WTC11 (cell line): Measurements from ENCODE around the gene GUCD1. TPM values are rescaled to one million over a fixed set of nuclear protein-coding genes. Genes with fewer than 3 reads are reported as not detected.
A peak's percentile ranks its signal among the peaks of the same experiment; 100 is the strongest.

Source experiments
- ATAC-seq: fragments of 200-7000 bp; cut with Tn5 transposase; 2 replicates; pipeline ENCODE4 v1.10.0; 2021; ENCODE audit warnings: mild to moderate bottlenecking, moderate library complexity
- CTCF ChIA-PET: fragments of 300-600 bp; sonication (Branson Sonifier 250); formaldehyde crosslinking; loops from one replicate; lab custom pipeline; 2021; ENCODE audit warnings: antibody characterized with exemption; lab: Charles Lee
- POLR2A ChIA-PET: fragments of 350-600 bp; sonication (Branson Sonifier 250); formaldehyde crosslinking; loops from one replicate; lab custom pipeline; 2021; ENCODE audit warnings: antibody characterized with exemption; lab: Charles Lee
- DNase-seq: peaks from one replicate; pipeline ENCODE4 v3.0.0; 2021; ENCODE audit warnings: low spot score
- H3K27ac Mint-ChIP-seq: 2 replicates; pipeline ENCODE4 v1.8.0; 2021; ENCODE audit warnings: mixed read lengths
- H3K27me3 Mint-ChIP-seq: 2 replicates; pipeline ENCODE4 v1.8.0; 2021; ENCODE audit warnings: low read depth, mild to moderate bottlenecking, moderate library complexity, mixed read lengths
- H3K36me3 Mint-ChIP-seq: 2 replicates; pipeline ENCODE4 v1.8.0; 2021; ENCODE audit warnings: mixed read lengths
- H3K4me1 Mint-ChIP-seq: 2 replicates; pipeline ENCODE4 v1.8.0; 2022; ENCODE audit warnings: mixed read lengths
- H3K4me3 Mint-ChIP-seq: 2 replicates; pipeline ENCODE4 v1.8.0; 2021; ENCODE audit warnings: mild to moderate bottlenecking, moderate library complexity, mixed read lengths
- H3K9me3 Mint-ChIP-seq: 2 replicates; pipeline ENCODE4 v1.8.0; 2021; ENCODE audit warnings: mixed read lengths
- ATF1 ChIP-seq: sonication (generic); formaldehyde crosslinking; IDR thresholded peaks from 2 replicates; pipeline ENCODE4 v1.8.1; 2023; ENCODE audit warnings: mild to moderate bottlenecking, moderate library complexity, missing genetic modification reagents
- ATF2 ChIP-seq: sonication (generic); formaldehyde crosslinking; IDR thresholded peaks from 2 replicates; pipeline ENCODE4 v1.8.1; 2022; ENCODE audit warnings: low read depth, missing genetic modification reagents, borderline replicate concordance
- CTCF ChIP-seq: fragments of 200-600 bp; IDR thresholded peaks from 2 replicates; pipeline ENCODE4 v1.8.0; 2022; ENCODE audit warnings: antibody characterized with exemption
- EMX1 ChIP-seq: fragments of 250-450 bp; sonication (Bioruptor Pico); IDR thresholded peaks from 2 replicates; pipeline ENCODE4 v1.8.0; 2021; ENCODE audit warnings: mild to moderate bottlenecking
- FOXP1 ChIP-seq: sonication (generic); formaldehyde crosslinking; IDR thresholded peaks from 2 replicates; pipeline ENCODE4 v1.8.0; 2022; ENCODE audit warnings: missing genetic modification reagents, mild to moderate bottlenecking, moderate library complexity, borderline replicate concordance
- GRHL2 ChIP-seq: fragments of 250-450 bp; sonication (Bioruptor Pico); IDR thresholded peaks from 2 replicates; pipeline ENCODE4 v1.8.0; 2022; ENCODE audit warnings: mild to moderate bottlenecking, moderate library complexity; ENCODE audit not compliant: insufficient replicate concordance, severe bottlenecking
- KAT7 ChIP-seq: sonication (generic); formaldehyde crosslinking; IDR thresholded peaks from 2 replicates; pipeline ENCODE4 v1.8.1; 2023; ENCODE audit warnings: missing genetic modification reagents, mild to moderate bottlenecking, borderline replicate concordance
- MLX ChIP-seq: sonication (generic); formaldehyde crosslinking; IDR thresholded peaks from 2 replicates; pipeline ENCODE4 v1.8.1; 2023; ENCODE audit warnings: mild to moderate bottlenecking, missing genetic modification reagents, moderate library complexity
- PRDM15 ChIP-seq: sonication (generic); formaldehyde crosslinking; IDR thresholded peaks from 2 replicates; pipeline ENCODE4 v1.8.0; 2022; ENCODE audit warnings: missing genetic modification reagents
- PRRX2 ChIP-seq: fragments of 250-450 bp; sonication (Bioruptor Pico); IDR thresholded peaks from 2 replicates; pipeline ENCODE4 v1.8.0; 2021; ENCODE audit warnings: mild to moderate bottlenecking
- ZNF138 ChIP-seq: sonication (generic); formaldehyde crosslinking; conservative IDR thresholded peaks from 2 replicates; pipeline ENCODE4 v1.8.1; 2022; ENCODE audit warnings: mild to moderate bottlenecking, moderate library complexity, missing genetic modification reagents
- ZNF219 ChIP-seq: sonication (generic); formaldehyde crosslinking; IDR thresholded peaks from 2 replicates; pipeline ENCODE4 v1.8.0; 2023; ENCODE audit warnings: missing genetic modification reagents, mild to moderate bottlenecking, borderline replicate concordance
- ZNF416 ChIP-seq: fragments of 250-450 bp; sonication (Bioruptor Pico); IDR thresholded peaks from 2 replicates; pipeline ENCODE4 v1.9.0; 2021; ENCODE audit warnings: mild to moderate bottlenecking, inconsistent platforms
- total RNA-seq: library from RNA; stranded (reverse); gene quantifications from 3 replicates; pipeline ENCODE4 v1.2.3, GENCODE V29; 2021

The GUCD1 gene
- total RNA-seq, 1 experiment from 2014 or later: 105 TPM

GRCh38 chr22:24526191-24526590 is 28.7 kb downstream of the GUCD1 start (continued):
- TF ChIP-seq ATF2 (CRISPR knock-in tag) (no peak), EMX1 (no peak)
- TF ChIP-seq, all 79 proteins: peak for 0

- ATAC-seq (peak; percentile 80), DNase-seq (peak; percentile 84)
- Mint-ChIP-seq H3K27me3 (no peaks in the 10 kb centered on the region; the same call in 1 of the 2 replicates), H3K4me1 (peaks cover 12% of the 10 kb centered on the region), H3K4me3 (no peak overlapping the region), H3K9me3 (no peaks in the 10 kb centered on the region), H3K27ac (no peak overlapping the region), H3K36me3 (no peaks in the 10 kb centered on the region)
- POLR2A ChIA-PET: no interaction called here
- CTCF ChIA-PET: interaction anchor here (0.6 to 11.4 kb wide), 8 partner anchors 18 to 247 kb away, joined by 3 to 243 read pairs (median 4); partner anchors contain the start of gene ADORA2A
- peak; percentile 67; the same call in 1 of the 2 replicates for TF ChIP-seq CTCF
- TF ChIP-seq PRDM15: no peak
Measured at GRCh38 chr22:24525416-24526037, 29.4 kb downstream of the GUCD1 start.

GRCh38 chr22:24523873-24524272 is 31.1 kb downstream of the GUCD1 start:
- Mint-ChIP-seq H3K36me3 (no peaks in the 10 kb centered on the region), H3K4me3 (no peak overlapping the region), H3K4me1 (peaks cover 12% of the 10 kb centered on the region), H3K27ac (no peak overlapping the region; the same call in 1 of the 2 replicates), H3K9me3 (no peaks in the 10 kb centered on the region)
- no peak for ATAC-seq
- ChIA-PET POLR2A (no interaction called here), CTCF (interaction anchor here (4.3 to 11.4 kb wide), 2 partner anchors 16 to 102 kb away, joined by 58 to 243 read pairs; partner anchors contain the start of gene ADORA2A)
- no peak for DNase-seq
- TF ChIP-seq ZNF219 (CRISPR knock-in tag) (no peak), ATF1 (CRISPR knock-in tag) (no peak), KAT7 (CRISPR knock-in tag) (no peak), ZNF138 (CRISPR knock-in tag) (no peak), FOXP1 (no peak), GRHL2 (no peak), PRRX2 (CRISPR knock-in tag) (no peak), ZNF416 (CRISPR knock-in tag) (no peak), MLX (no peak)
- TF ChIP-seq, all 79 proteins: peak for 0
- no peaks in the 10 kb centered on the region for H3K27me3 Mint-ChIP-seq
